NB4 (cell line): ENCODE measurements around the gene CNTNAP2.

ENCODE experiments used
- DNase-seq: peaks from one replicate; pipeline ENCODE4 v3.0.0; 2010; ENCODE audit warnings: low read depth
- H3K4me3 ChIP-seq: one replicate; pipeline ENCODE4 v1.5.1; 2011; ENCODE audit warnings: mild to moderate bottlenecking, low read depth, low read length, moderate library complexity
- MYC ChIP-seq: IDR thresholded peaks from 2 replicates; pipeline ENCODE4 v1.6.1; 2011; ENCODE audit warnings: low read depth, low read length
- POLR2A ChIP-seq: IDR thresholded peaks from 2 replicates; pipeline ENCODE4 v1.6.1; 2011; ENCODE audit warnings: mild to moderate bottlenecking; ENCODE audit not compliant: insufficient read length; ENCODE audit errors: extremely low read depth
- TF ChIP-seq, protein P1 (sequence below): IDR thresholded peaks from 2 replicates; pipeline ENCODE4 v1.6.1; 2011; ENCODE audit warnings: low read depth, low read length
- TF ChIP-seq, protein P2 (sequence below): IDR thresholded peaks from one replicate; pipeline ENCODE4 v1.5.1; 2012; ENCODE audit warnings: low read depth, low read length

Gene CNTNAP2

DNA sequence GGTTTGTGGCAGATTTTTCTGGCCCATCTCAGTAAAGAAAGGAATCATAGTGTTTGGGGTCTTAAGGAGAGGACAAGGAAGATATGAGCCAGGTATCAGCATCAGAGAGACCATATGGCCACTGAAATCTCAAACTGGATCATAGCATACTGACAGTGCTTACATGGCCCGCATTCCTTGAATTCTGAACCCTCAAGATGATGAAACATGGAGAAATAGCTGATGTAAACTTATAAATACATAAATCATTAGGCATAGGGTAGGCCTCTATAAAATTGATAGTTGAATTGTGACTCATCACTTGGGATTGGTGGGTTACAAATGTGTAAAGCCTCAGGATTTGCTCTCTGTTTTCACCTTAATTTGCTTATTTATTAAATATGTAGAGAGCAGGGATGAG lies 688.5 kb downstream of the CNTNAP2 start:
- TF ChIP-seq, protein P1, sequence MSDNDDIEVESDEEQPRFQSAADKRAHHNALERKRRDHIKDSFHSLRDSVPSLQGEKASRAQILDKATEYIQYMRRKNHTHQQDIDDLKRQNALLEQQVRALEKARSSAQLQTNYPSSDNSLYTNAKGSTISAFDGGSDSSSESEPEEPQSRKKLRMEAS: no peak
- no peak for TF ChIP-seq MYC
- TF ChIP-seq POLR2A: no peak
- TF ChIP-seq, protein P2, sequence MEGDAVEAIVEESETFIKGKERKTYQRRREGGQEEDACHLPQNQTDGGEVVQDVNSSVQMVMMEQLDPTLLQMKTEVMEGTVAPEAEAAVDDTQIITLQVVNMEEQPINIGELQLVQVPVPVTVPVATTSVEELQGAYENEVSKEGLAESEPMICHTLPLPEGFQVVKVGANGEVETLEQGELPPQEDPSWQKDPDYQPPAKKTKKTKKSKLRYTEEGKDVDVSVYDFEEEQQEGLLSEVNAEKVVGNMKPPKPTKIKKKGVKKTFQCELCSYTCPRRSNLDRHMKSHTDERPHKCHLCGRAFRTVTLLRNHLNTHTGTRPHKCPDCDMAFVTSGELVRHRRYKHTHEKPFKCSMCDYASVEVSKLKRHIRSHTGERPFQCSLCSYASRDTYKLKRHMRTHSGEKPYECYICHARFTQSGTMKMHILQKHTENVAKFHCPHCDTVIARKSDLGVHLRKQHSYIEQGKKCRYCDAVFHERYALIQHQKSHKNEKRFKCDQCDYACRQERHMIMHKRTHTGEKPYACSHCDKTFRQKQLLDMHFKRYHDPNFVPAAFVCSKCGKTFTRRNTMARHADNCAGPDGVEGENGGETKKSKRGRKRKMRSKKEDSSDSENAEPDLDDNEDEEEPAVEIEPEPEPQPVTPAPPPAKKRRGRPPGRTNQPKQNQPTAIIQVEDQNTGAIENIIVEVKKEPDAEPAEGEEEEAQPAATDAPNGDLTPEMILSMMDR: no peak
- no peak overlapping the region for H3K4me3 ChIP-seq
- no peak for DNase-seq

DNA sequence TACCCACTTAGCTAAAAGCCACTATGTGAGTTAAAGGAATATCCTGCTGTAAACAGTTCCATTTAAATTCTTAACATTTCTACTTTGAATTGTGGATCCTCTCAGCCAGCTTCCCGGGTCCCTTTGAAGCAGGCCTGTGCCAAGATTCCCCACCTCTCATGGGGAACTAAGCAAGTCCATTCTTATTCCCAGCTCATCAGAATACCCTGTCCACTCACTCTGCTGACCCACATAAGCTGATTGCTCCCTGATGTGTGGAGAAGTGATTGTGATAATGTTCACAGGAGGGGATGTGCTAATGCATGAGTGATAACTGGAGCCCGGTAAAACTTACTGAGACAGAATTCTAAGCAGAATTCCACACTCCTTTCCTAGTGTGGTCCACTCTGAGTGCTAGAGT lies 709.7 kb downstream of the CNTNAP2 start:
- DNase-seq: no peak
- TF ChIP-seq POLR2A (no peak), MYC (no peak)
- TF ChIP-seq, protein P1: no peak
- TF ChIP-seq, protein P2: no peak
- no peak overlapping the region for H3K4me3 ChIP-seq

DNA sequence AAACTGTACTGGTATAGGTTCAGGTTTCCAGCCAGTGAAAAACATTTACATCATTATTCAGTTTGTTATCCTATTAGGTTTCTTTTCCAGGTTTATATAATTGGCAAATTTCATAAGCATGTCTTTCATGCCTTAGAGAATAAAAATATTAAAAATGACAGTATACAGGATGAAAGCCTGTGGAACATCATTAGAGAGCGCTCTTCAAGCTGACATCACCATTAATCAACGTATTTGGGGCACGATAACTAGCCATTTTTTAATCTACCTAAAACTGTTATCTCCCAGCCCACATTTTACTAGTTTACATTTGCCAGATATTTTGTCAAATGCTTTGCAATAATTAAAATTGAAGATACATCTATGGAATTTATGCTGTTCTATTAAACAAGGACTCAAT lies 714.1 kb downstream of the CNTNAP2 start:
- TF ChIP-seq, protein P2: no peak
- TF ChIP-seq POLR2A (no peak), MYC (no peak)
- TF ChIP-seq, protein P1: no peak

DNA sequence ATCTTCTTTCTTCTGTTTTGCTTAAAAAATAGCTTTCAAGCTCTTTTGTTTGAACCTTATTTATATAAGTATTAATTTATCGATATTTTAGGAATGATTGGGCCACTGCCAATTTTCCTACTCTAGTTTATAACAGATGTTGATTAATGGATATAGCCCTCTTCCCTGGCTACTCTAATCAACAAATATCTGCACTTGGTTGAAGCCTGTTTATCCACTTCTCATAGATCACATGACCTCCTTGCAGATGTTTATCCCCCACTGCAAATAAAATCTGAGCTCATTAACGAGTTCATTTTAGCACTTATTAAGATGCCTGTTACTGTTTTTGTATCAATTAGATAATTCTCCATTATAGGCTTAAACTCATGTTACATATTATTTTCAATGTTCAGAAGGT lies 715.3 kb downstream of the CNTNAP2 start:
- no peak overlapping the region for H3K4me3 ChIP-seq
- TF ChIP-seq POLR2A (no peak), MYC (no peak)
- TF ChIP-seq, protein P1: no peak
- TF ChIP-seq, protein P2: no peak
- DNase-seq: no peak

More for the DNA sequence above, 714.1 kb downstream of the CNTNAP2 start:
- H3K4me3 ChIP-seq: no peak overlapping the region
- DNase-seq: no peak

DNA sequence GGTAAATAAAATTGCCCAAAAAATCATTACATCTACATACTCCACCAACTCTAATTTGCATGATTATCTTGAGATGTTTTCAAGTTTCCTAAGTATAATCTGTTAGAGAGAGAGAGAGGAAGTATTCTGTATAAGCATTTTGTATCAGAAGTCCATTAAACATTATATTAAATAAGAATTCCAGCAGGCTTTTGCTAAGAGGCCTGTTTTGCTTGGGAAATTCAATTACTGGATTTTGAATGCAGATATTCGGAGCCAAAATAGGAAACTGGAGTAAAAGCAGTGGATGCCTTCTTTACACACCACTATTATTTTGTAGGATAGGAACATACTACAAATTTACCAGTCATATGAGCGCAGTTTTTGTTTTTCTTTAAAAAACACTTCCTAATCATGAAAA lies 727.8 kb downstream of the CNTNAP2 start:
- no peak for DNase-seq
- no peak for TF ChIP-seq MYC
- TF ChIP-seq, protein P1: no peak
- TF ChIP-seq POLR2A: no peak
- TF ChIP-seq, protein P2: no peak
- H3K4me3 ChIP-seq: no peak overlapping the region

DNA sequence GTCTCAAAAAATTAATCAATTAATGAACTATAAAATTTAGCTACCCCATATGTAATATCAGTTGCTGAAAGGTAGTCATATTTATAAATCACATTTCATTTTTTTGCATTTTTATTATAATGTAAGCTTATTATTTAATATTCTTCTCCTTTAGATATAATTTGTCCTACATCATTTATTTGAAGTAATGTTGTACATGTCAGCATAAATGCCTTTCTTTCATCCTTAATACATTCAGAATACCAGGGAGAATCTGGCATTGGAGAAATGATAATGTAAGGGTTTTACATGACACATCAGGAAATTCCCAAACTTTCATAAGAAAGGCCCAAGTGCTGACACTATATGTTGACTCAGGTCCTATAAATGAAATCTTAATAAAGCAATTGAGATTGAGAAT lies 742.1 kb downstream of the CNTNAP2 start:
- no peak for DNase-seq
- no peak overlapping the region for H3K4me3 ChIP-seq
- no peak for TF ChIP-seq POLR2A
- TF ChIP-seq MYC: no peak
- TF ChIP-seq, protein P1: no peak
- TF ChIP-seq, protein P2: no peak
